GM12878 (cell line): ENCODE results near the gene KLC4. TPM values are rescaled to one million over a fixed set of nuclear protein-coding genes. Genes with fewer than 3 reads are reported as not detected.

Source experiments
- ATAC-seq: fragments of 200-7000 bp; cut with Tn5 transposase; 3 replicates; pipeline ENCODE4 v1.9.1; 2020; ENCODE audit warnings: mild to moderate bottlenecking, moderate library complexity
- BruUV-seq: library from RNA; stranded (reverse); fragments of 400-500 nt; replicated peaks from 2 replicates; lab custom pipeline; 2021; lab: Mats Ljungman, UMichigan
- CTCF ChIA-PET: fragments of 300-600 bp; sonication (Branson Sonifier 250); formaldehyde crosslinking; extraction: SDS; loops from one replicate; lab custom pipeline; 2021; ENCODE audit warnings: inconsistent platforms; lab: Yijun Ruan, JAX
- POLR2A ChIA-PET: fragments of 350-600 bp; formaldehyde crosslinking; extraction: SDS; loops from one replicate; lab custom pipeline; 2021; ENCODE audit warnings: inconsistent platforms; lab: Charles Lee
- RAD21 ChIA-PET: fragments of 300-600 bp; sonication (Branson Sonifier 250); formaldehyde crosslinking; loops from one replicate; lab custom pipeline; 2023; ENCODE audit warnings: antibody characterized with exemption; ENCODE audit not compliant: unreplicated experiment; lab: Charles Lee
- SMC1A ChIA-PET: fragments of 300-600 bp; sonication (Branson Sonifier 250); formaldehyde crosslinking; loops from one replicate; lab custom pipeline; 2023; ENCODE audit not compliant: unreplicated experiment, uncharacterized antibody; lab: Charles Lee
- DNase-seq: peaks from one replicate; pipeline ENCODE4 v3.0.0-alpha.2; 2011; ENCODE audit warnings: low read depth, low spot score
- FAIRE-seq: peaks from 3 replicates; lab custom pipeline; 2011; peaks lifted over from hg19 to GRCh38; lab: Jason Lieb, UNC
- H2AFZ ChIP-seq: 2 replicates; pipeline ENCODE4 v1.6.0; 2011; ENCODE audit warnings: low read depth, low read length, control low read depth; ENCODE audit not compliant: control insufficient read depth
- H3K27ac ChIP-seq: 2 replicates; pipeline ENCODE4 v1.5.1; 2011; ENCODE audit warnings: control low read depth; ENCODE audit not compliant: control insufficient read depth, insufficient read depth
- H3K27me3 ChIP-seq, 2 experiments: replicated peaks in 1 of 2; 2 replicates each; pipeline versions ENCODE4 v1.6.0 to v1.6.1; 2011; ENCODE audit warnings: low read length in 1 of 2; ENCODE audit not compliant: control insufficient read depth in 2 of 2, insufficient read depth in 2 of 2
- H3K36me3 ChIP-seq, 2 experiments: 2 replicates each; pipeline ENCODE4 v1.5.1; 2011; ENCODE audit warnings: low read length in 1 of 2; ENCODE audit not compliant: control insufficient read depth in 2 of 2, insufficient read depth in 2 of 2
- H3K4me1 ChIP-seq: 2 replicates; pipeline ENCODE4 v1.6.1; 2011; ENCODE audit warnings: mild to moderate bottlenecking, low read length, moderate library complexity, mixed read lengths; ENCODE audit not compliant: control insufficient read depth, insufficient read depth
- H3K4me2 ChIP-seq: 2 replicates; pipeline ENCODE4 v1.6.0; 2011; ENCODE audit warnings: control low read depth; ENCODE audit not compliant: control insufficient read depth, insufficient read depth
- H3K4me3 ChIP-seq: fragments of 200-600 bp; sonication (generic); 2 replicates; pipeline ENCODE4 v1.5.1; 2016
- H3K79me2 ChIP-seq: 2 replicates; pipeline ENCODE4 v1.6.0; 2011; ENCODE audit warnings: low read length; ENCODE audit not compliant: control insufficient read depth, insufficient read depth
- H3K9ac ChIP-seq: 2 replicates; pipeline ENCODE4 v1.8.0; 2011; ENCODE audit warnings: low read length, control low read depth, mixed read lengths; ENCODE audit not compliant: control insufficient read depth, insufficient read depth
- H3K9me3 ChIP-seq: replicated peaks from 3 replicates; pipeline ENCODE4 v1.5.1; 2011; ENCODE audit warnings: mild to moderate bottlenecking, low read length; ENCODE audit not compliant: control insufficient read depth, insufficient read depth
- H4K20me1 ChIP-seq: 2 replicates; pipeline ENCODE4 v1.6.0; 2011; ENCODE audit not compliant: control insufficient read depth, insufficient read depth
- DPF2 ChIP-seq: fragments of 450-650 bp; IDR thresholded peaks from 2 replicates; pipeline ENCODE4 v1.6.1; 2017; ENCODE audit warnings: mild to moderate bottlenecking
- GATAD2B ChIP-seq: fragments of 450-650 bp; conservative IDR thresholded peaks from 2 replicates; pipeline ENCODE4 v1.6.1; 2017; ENCODE audit warnings: low read depth, mild to moderate bottlenecking, moderate library complexity
- LARP7 ChIP-seq: fragments of 450-650 bp; IDR thresholded peaks from 2 replicates; pipeline ENCODE4 v1.6.1; 2017; ENCODE audit warnings: mild to moderate bottlenecking
- PAX8 ChIP-seq: fragments of 450-650 bp; IDR thresholded peaks from 2 replicates; pipeline ENCODE4 v1.6.1; 2017; ENCODE audit warnings: mild to moderate bottlenecking, moderate library complexity
- WGBS: methylation state at CpG from one replicate; pipeline ENCODE4 v1.1.6; 2016; ENCODE audit warnings: low lambda C conversion rate; ENCODE audit not compliant: insufficient replicate concordance, insufficient coverage; ENCODE audit errors: missing lambda C conversion rate; 5-methylcytosine and 5-hydroxymethylcytosine counted together
- in situ Hi-C: fragments of 300-500 bp; cut with MboI; formaldehyde crosslinking; loops from 9 replicates; pipeline ENCODE4 v1.14.3; 2018; ENCODE audit warnings: mixed read lengths
- intact Hi-C: fragments of 100-400 bp; cut with micrococcal nuclease; formaldehyde crosslinking; loops from one replicate; pipeline ENCODE4 v1.14.2; 2022; ENCODE audit not compliant: unreplicated experiment
- polyA plus RNA-seq, 11 experiments: library from polyadenylated mRNA; depleted of rRNA in 4 of 11; unstranded in 6 of 11; stranded (reverse) in 5 of 11; fragments of >200 nt; fragmentation: Nextera tagmentation in 4 of 11; fragmentation: Illumina TruSeq in 1 of 11; extraction: Ambion mirVana in 4 of 11; extraction: Trizol in 1 of 11; gene quantifications; 1 replicate in 1 of 11; 2 replicates in 10 of 11; pipeline versions ENCODE4 v1.2.1 to v1.2.3, GENCODE V29; 2011 to 2016; ENCODE audit warnings: inconsistent platforms in 2 of 11, missing spikeins in 2 of 11, low read depth in 1 of 11
- total RNA-seq, 4 experiments: library from RNA; depleted of rRNA in 3 of 4; stranded (reverse); fragments of >200 nt in 3 of 4; fragmentation: Illumina TruSeq in 1 of 4; extraction: Trizol in 1 of 4; gene quantifications; 2 replicates each; pipeline versions ENCODE4 v1.2.1 to v1.2.3, GENCODE V29; 2013 to 2021

Gene KLC4
- total and polyA plus RNA-seq, 10 of the 15 experiments (the other 5 are each of a cell fraction or from before 2014, with no cell fraction given), result 0.90 to 13.4 (median 6.9) TPM

- peak; percentile 18 for FAIRE-seq
- 0% methylated on average over 1 of the region's 1 CpG for WGBS
- Histone ChIP-seq H2AFZ (no peak overlapping the region), H3K27me3 (no peaks in the 10 kb centered on the region), H4K20me1 (no peaks in the 10 kb centered on the region), H3K36me3 (no peaks in the 10 kb centered on the region; a peak in 2 of 4 replicates), H3K4me3 (peak overlapping the region; percentile 95), H3K79me2 (peaks cover 19% of the 10 kb centered on the region), H3K9ac (peak overlapping the region; percentile 89), H3K9me3 (no peaks in the 10 kb centered on the region), H3K4me1 (peaks cover 3% of the 10 kb centered on the region), H3K4me2 (peak overlapping the region; percentile 94), H3K27ac (peak overlapping the region; percentile 87)
- BruUV-seq, result no TSS peak
- RAD21 ChIA-PET, result interaction anchor here (1.3 kb wide), 3 partner anchors 38 to 48 kb away, joined by 4 to 8 read pairs (median 5); partner anchors contain the start of gene KLHDC3
- ATAC-seq, result no peak
- no peak for DNase-seq
- CTCF ChIA-PET, result interaction anchor here (0.9 kb wide), 1 partner anchor 38 kb away, joined by 3 read pairs; no protein-coding TSS in a partner anchor
- 0 out of 2 replicates have a peak, but pooled peaks have one; percentile 48 for TF ChIP-seq PAX8
- no peak for TF ChIP-seq DPF2
- POLR2A ChIA-PET, result interaction anchor here (0.9 to 2.5 kb wide), 3 partner anchors 35 to 129 kb away, joined by 5 to 19 read pairs (median 12); partner anchors contain the start of genes CNPY3, KLHDC3 and MEA1
- SMC1A ChIA-PET, result interaction anchor here (0.7 to 2.2 kb wide), 5 partner anchors 44 to 158 kb away, joined by 3 to 10 read pairs (median 5); partner anchors contain the start of genes KLHDC3 and MEA1
- in situ Hi-C loops, result no loop called here
- intact Hi-C loops, result loop anchor here (5.0 kb wide), 1 partner anchor 156 kb away; no protein-coding TSS in a partner anchor
These were observed 900 bp upstream of the KLC4 start for GRCh38 chr6:43058531-43058930.

GRCh38 chr6:43060034-43060754 lies 763 bp downstream of the KLC4 start:
- no peaks in the 10 kb centered on the region for H3K9me3 ChIP-seq
- H3K27ac ChIP-seq, result peak overlapping the region; percentile 87
- peaks cover 3% of the 10 kb centered on the region; the same call in 1 of the 2 replicates for H3K4me1 ChIP-seq
- RAD21 ChIA-PET, result interaction anchor here (0.8 to 3.0 kb wide), 5 partner anchors 9 to 84 kb away, joined by 3 to 16 read pairs (median 5); partner anchors contain the start of genes KLHDC3 and MEA1
- peak overlapping the region; percentile 100 for H2AFZ ChIP-seq
- H3K36me3 ChIP-seq, result no peaks in the 10 kb centered on the region; a peak in 2 of 4 replicates
- no peaks in the 10 kb centered on the region for H3K27me3 ChIP-seq
- BruUV-seq, result TSS peak; percentile 72
- H3K4me3 ChIP-seq, result peak overlapping the region; percentile 79
- TF ChIP-seq DPF2 (0 out of 2 replicates have a peak, but pooled peaks have one; percentile 4), LARP7 (0 out of 2 replicates have a peak, but pooled peaks have one; percentile 18), GATAD2B (no peak), PAX8 (no peak)
- TF ChIP-seq, all 136 proteins: peak for 2
- no peaks in the 10 kb centered on the region for H4K20me1 ChIP-seq
- in situ Hi-C loops (no loop called here), intact Hi-C loops (no loop called here)
- H3K79me2 ChIP-seq, result peaks cover 15% of the 10 kb centered on the region
- ChIA-PET SMC1A (interaction anchor here (1.4 to 1.6 kb wide), 2 partner anchors 86 to 147 kb away, joined by 3 to 6 read pairs; no protein-coding TSS in a partner anchor), POLR2A (interaction anchor here (0.5 to 2.5 kb wide), 8 partner anchors 37 to 314 kb away, joined by 3 to 19 read pairs (median 7); partner anchors contain the start of genes CUL9, KLHDC3, MEA1 and PEX6), CTCF (interaction anchor here (1.4 kb wide), 1 partner anchor 84 kb away, joined by 4 read pairs; no protein-coding TSS in a partner anchor)
- peak overlapping the region; percentile 97 for H3K4me2 ChIP-seq
- ATAC-seq (no peak), DNase-seq (no peak), FAIRE-seq (no peak)
- 10% methylated on average over 13 of the region's 15 CpGs for WGBS
- peak overlapping the region; percentile 83 for H3K9ac ChIP-seq
